H1 (cell line): ENCODE data around the gene HTR3B. TPM values are rescaled to one million over a fixed set of nuclear protein-coding genes. Genes with fewer than 3 reads are reported as not detected.

Experiments
- CTCF ChIA-PET: fragments of 300-600 bp; sonication (Branson Sonifier 250); formaldehyde crosslinking; loops from one replicate; lab custom pipeline; 2021; ENCODE audit not compliant: partially characterized antibody; lab: Charles Lee
- POLR2A ChIA-PET: fragments of 300-600 bp; sonication (Branson Sonifier 250); formaldehyde crosslinking; loops from one replicate; lab custom pipeline; 2021; ENCODE audit warnings: inconsistent platforms; ENCODE audit not compliant: partially characterized antibody; lab: Charles Lee
- DNase-seq, 2 experiments: peaks; one replicate each; pipeline versions ENCODE4 v3.0.0 to v3.0.0-alpha.2; 2010 to 2022; ENCODE audit warnings: low spot score in 2 of 2, low read depth in 1 of 2, mixed read lengths in 1 of 2
- FAIRE-seq: peaks from 2 replicates; lab custom pipeline; 2011; peaks lifted over from hg19 to GRCh38; lab: Jason Lieb, UNC
- H2AFZ ChIP-seq: 2 replicates; pipeline ENCODE4 v1.8.1; 2012; ENCODE audit warnings: low read length, inconsistent platforms
- H2AK5ac ChIP-seq: 2 replicates; pipeline ENCODE4 v1.6.1; 2013; ENCODE audit warnings: low read depth, low read length
- H2BK120ac ChIP-seq: replicated peaks from 2 replicates; pipeline ENCODE3; 2013; ENCODE audit warnings: low read depth, low read length, inconsistent platforms
- H2BK12ac ChIP-seq: 2 replicates; pipeline ENCODE4 v1.6.1; 2013; ENCODE audit warnings: low read depth, low read length
- H2BK15ac ChIP-seq: 2 replicates; pipeline ENCODE4 v1.6.1; 2013; ENCODE audit warnings: low read length
- H2BK20ac ChIP-seq: 2 replicates; pipeline ENCODE4 v1.6.1; 2013; ENCODE audit warnings: low read length
- H2BK5ac ChIP-seq: 2 replicates; pipeline ENCODE4 v1.6.1; 2013; ENCODE audit warnings: low read depth, low read length
- H3K14ac ChIP-seq: 2 replicates; pipeline ENCODE4 v1.6.1; 2013; ENCODE audit warnings: inconsistent platforms; ENCODE audit not compliant: insufficient read length
- H3K18ac ChIP-seq: 2 replicates; pipeline ENCODE4 v1.6.1; 2013; ENCODE audit warnings: low read length; ENCODE audit errors: extremely low read depth
- H3K23ac ChIP-seq: 2 replicates; pipeline ENCODE4 v1.6.1; 2013; ENCODE audit warnings: inconsistent platforms; ENCODE audit not compliant: insufficient read length
- H3K23me2 ChIP-seq: 2 replicates; pipeline ENCODE4 v1.6.1; 2013; ENCODE audit warnings: low read depth, low read length
- H3K27ac ChIP-seq: 2 replicates; pipeline ENCODE4 v1.6.1; 2011; ENCODE audit warnings: low read depth, low read length, inconsistent platforms
- H3K27me3 ChIP-seq, 4 experiments: replicated peaks in 1 of 4; 1 replicate in 1 of 4; 2 replicates in 3 of 4; pipeline versions ENCODE4 v1.6.1 to v1.8.1; 2011 to 2013; ENCODE audit warnings: low read length in 3 of 4, mild to moderate bottlenecking in 3 of 4, inconsistent platforms in 2 of 4, mixed read lengths in 2 of 4, moderate library complexity in 1 of 4; ENCODE audit not compliant: control insufficient read depth in 3 of 4, insufficient read depth in 3 of 4; ENCODE audit errors: extremely low read depth in 1 of 4
- H3K36me3 ChIP-seq, 4 experiments: 2 replicates each; pipeline versions ENCODE4 v1.6.1 to v1.8.1; 2011 to 2013; ENCODE audit warnings: mild to moderate bottlenecking in 4 of 4, low read length in 3 of 4, moderate library complexity in 2 of 4, control low read depth in 1 of 4, inconsistent platforms in 1 of 4; ENCODE audit not compliant: insufficient read depth in 4 of 4, control insufficient read depth in 2 of 4
- H3K4ac ChIP-seq: replicated peaks from 2 replicates; pipeline ENCODE3; 2013; ENCODE audit warnings: low read length, low read depth, mixed read lengths, inconsistent platforms; ENCODE audit not compliant: insufficient read length
- H3K4me1 ChIP-seq, 4 experiments: replicated peaks in 1 of 4; 1 replicate in 1 of 4; 2 replicates in 3 of 4; pipeline versions ENCODE4 v1.6.1 to v1.8.1; 2011 to 2013; ENCODE audit warnings: low read length in 3 of 4, inconsistent platforms in 2 of 4, mixed read lengths in 1 of 4; ENCODE audit not compliant: insufficient read depth in 4 of 4, control insufficient read depth in 3 of 4
- H3K4me2 ChIP-seq, 2 experiments: 2 replicates each; pipeline versions ENCODE4 v1.6.1 to v1.8.1; 2011 to 2013; ENCODE audit warnings: low read depth in 2 of 2, low read length in 2 of 2, control low read depth in 1 of 2, inconsistent platforms in 1 of 2, mild to moderate bottlenecking in 1 of 2; ENCODE audit not compliant: insufficient read depth in 1 of 2
- H3K4me3 ChIP-seq, 4 experiments: fragments of 200-600, 300-600 bp in 1 of 4; sonication (generic), shearing (Covaris generic), sonication (Bioruptor Twin) in 1 of 4; 2 replicates each; pipeline versions ENCODE4 v1.5.1 to v1.8.1; 2011 to 2016; ENCODE audit warnings: low read length in 4 of 4, low read depth in 3 of 4, control low read depth in 2 of 4, inconsistent platforms in 2 of 4, mild to moderate bottlenecking in 2 of 4, mixed read lengths in 1 of 4, moderate library complexity in 1 of 4; ENCODE audit not compliant: insufficient read depth in 2 of 4; ENCODE audit errors: extremely low read depth in 1 of 4
- H3K56ac ChIP-seq: replicated peaks from 2 replicates; pipeline ENCODE3; 2013; ENCODE audit warnings: low read depth, mild to moderate bottlenecking, mixed read lengths, low read length, inconsistent platforms; ENCODE audit not compliant: insufficient read length
- H3K79me1 ChIP-seq: 2 replicates; pipeline ENCODE4 v1.6.1; 2013; ENCODE audit warnings: low read depth, low read length, control low read depth
- H3K79me2 ChIP-seq, 2 experiments: 2 replicates each; pipeline versions ENCODE4 v1.6.1 to v1.8.1; 2012 to 2013; ENCODE audit warnings: low read length in 2 of 2, mild to moderate bottlenecking in 2 of 2, inconsistent platforms in 1 of 2; ENCODE audit not compliant: insufficient read depth in 2 of 2, control insufficient read depth in 1 of 2
- H3K9ac ChIP-seq, 4 experiments: replicated peaks in 1 of 4; 1 replicate in 1 of 4; 2 replicates in 3 of 4; pipeline versions ENCODE4 v1.6.1 to v1.8.1; 2011 to 2013; ENCODE audit warnings: low read depth in 3 of 4, low read length in 3 of 4, control low read depth in 2 of 4, mild to moderate bottlenecking in 2 of 4, moderate library complexity in 2 of 4, inconsistent platforms in 1 of 4; ENCODE audit errors: extremely low read depth in 1 of 4
- H3K9me3 ChIP-seq, 2 experiments: 2 replicates each; pipeline versions ENCODE4 v1.6.1 to v1.8.1; 2012 to 2013; ENCODE audit warnings: mild to moderate bottlenecking in 2 of 2, moderate library complexity in 2 of 2, control low read depth in 1 of 2, inconsistent platforms in 1 of 2, low read depth in 1 of 2, low read length in 1 of 2, mixed read lengths in 1 of 2; ENCODE audit not compliant: insufficient read depth in 2 of 2
- H4K20me1 ChIP-seq, 2 experiments: replicated peaks in 1 of 2; 2 replicates each; pipeline versions ENCODE3 to v1.8.1; 2011 to 2013; ENCODE audit warnings: inconsistent platforms in 2 of 2, low read length in 2 of 2, mild to moderate bottlenecking in 1 of 2; ENCODE audit not compliant: insufficient read depth in 2 of 2, control insufficient read depth in 1 of 2
- H4K5ac ChIP-seq: 2 replicates; pipeline ENCODE4 v1.6.1; 2013; ENCODE audit warnings: low read length, low read depth, mixed read lengths, inconsistent platforms; ENCODE audit not compliant: insufficient read length
- H4K8ac ChIP-seq: 2 replicates; pipeline ENCODE4 v1.8.0; 2013; ENCODE audit warnings: mild to moderate bottlenecking, moderate library complexity, low read length, inconsistent platforms; ENCODE audit not compliant: insufficient read depth; ENCODE audit errors: extremely low read depth
- H4K91ac ChIP-seq: replicated peaks from 2 replicates; pipeline ENCODE3; 2013; ENCODE audit warnings: low read length, mixed read lengths, inconsistent platforms; ENCODE audit not compliant: insufficient read length
- WGBS, 2 experiments: shearing (Covaris generic) in 1 of 2; methylation state at CpG; one replicate each; pipeline versions ENCODE4 v1.1.6 to v1.1.7; 2013 to 2015; ENCODE audit warnings: low lambda C conversion rate in 2 of 2, mixed read lengths in 2 of 2, inconsistent platforms in 1 of 2, low coverage in 1 of 2, missing lambda C conversion rate in 1 of 2; ENCODE audit not compliant: insufficient replicate concordance in 2 of 2, insufficient coverage in 1 of 2, insufficient read length in 1 of 2; ENCODE audit errors: extremely low coverage in 1 of 2, missing lambda C conversion rate in 1 of 2; 5-methylcytosine and 5-hydroxymethylcytosine counted together
- polyA plus RNA-seq, 7 experiments: library from polyadenylated mRNA; depleted of rRNA in 3 of 7; stranded (reverse) in 5 of 7; unstranded in 2 of 7; fragments of >200 nt in 5 of 7; fragments of 200-250 nt in 2 of 7; gene quantifications; 1 replicate in 5 of 7; 2 replicates in 1 of 7; 4 replicates in 1 of 7; pipeline versions ENCODE4 v1.2.1 to v1.2.3, GENCODE V29; 2011 to 2013; ENCODE audit warnings: missing spikeins in 2 of 7, mixed read lengths in 2 of 7
- total RNA-seq: library from RNA; stranded (reverse); fragmentation: NEBNext Ultra II Directional; extraction: Animal tissue kit (Norgen Biotek cat#: 25700); gene quantifications from 2 replicates; pipeline ENCODE4 v1.2.1, GENCODE V29; 2021

HTR3B gene
- total and polyA plus RNA-seq, 2 of the 8 experiments (the other 6 are each of a cell fraction or from before 2014, with no cell fraction given) = not detected

- no peak overlapping the region for H3K9ac ChIP-seq
- H2BK120ac ChIP-seq = no peak overlapping the region
- H3K23me2 ChIP-seq = no peaks in the 10 kb centered on the region
- no peak overlapping the region for H3K27ac ChIP-seq
- H2BK5ac ChIP-seq = no peak overlapping the region
- H3K56ac ChIP-seq = no peak overlapping the region
- H3K27me3 ChIP-seq = peaks cover 0 to 3% (median 0%) of the 10 kb centered on the region in 4 experiments; a peak in 1 of 7 replicates
- 79% methylated on average over 6 of the region's 6 CpGs; no CpG with 5 or more reads in 1 of the 2 experiments for WGBS, 2 experiments
- no peak overlapping the region for H2BK12ac ChIP-seq
- H2BK15ac ChIP-seq = no peak overlapping the region
- no peak overlapping the region for H2AK5ac ChIP-seq
- H4K5ac ChIP-seq = no peak overlapping the region
- H3K79me1 ChIP-seq = no peaks in the 10 kb centered on the region
- no peak overlapping the region for H2AFZ ChIP-seq
- FAIRE-seq = no peak
- no peak for DNase-seq
- no peak overlapping the region for H3K18ac ChIP-seq
- no peak overlapping the region for H2BK20ac ChIP-seq
- H3K23ac ChIP-seq = no peak overlapping the region
- H3K36me3 ChIP-seq = no peaks in the 10 kb centered on the region
- H3K4me1 ChIP-seq = peaks cover 0 to 2% (median 0%) of the 10 kb centered on the region in 4 experiments; a peak in 3 of 7 replicates
- H3K4ac ChIP-seq = no peak overlapping the region
- ChIA-PET POLR2A (no interaction called here), CTCF (interaction anchor here (1.2 to 2.3 kb wide), 6 partner anchors 10 to 281 kb away, joined by 3 to 13 read pairs (median 8); no protein-coding TSS in a partner anchor)
- no peak overlapping the region for H3K4me2 ChIP-seq
- H4K91ac ChIP-seq = no peak overlapping the region
- H3K79me2 ChIP-seq = no peaks in the 10 kb centered on the region
- H4K20me1 ChIP-seq = no peaks in the 10 kb centered on the region
- H3K14ac ChIP-seq = no peak overlapping the region
- H3K9me3 ChIP-seq = no peaks in the 10 kb centered on the region
- no peak overlapping the region for H4K8ac ChIP-seq
- no peak overlapping the region for H3K4me3 ChIP-seq
Measured at GRCh38 chr11:113980785-113981184, 76.2 kb downstream of the HTR3B start.
